GM21528 (cell line): Measurements from ENCODE around the gene SLC36A3.
"Not testable (repeated sequence)": the region's sequence is repeated elsewhere in the genome, so short reads cannot be mapped to it uniquely, and the experiment has no call there.

Experiments
- ATAC-seq: cut with Tn5 transposase; IDR thresholded peaks from one replicate; pipeline ENCODE4 v1.9.1; 2021; ENCODE audit warnings: mild to moderate bottlenecking, moderate library complexity; ENCODE audit not compliant: unreplicated experiment, low FRiP score

Gene SLC36A3

DNA sequence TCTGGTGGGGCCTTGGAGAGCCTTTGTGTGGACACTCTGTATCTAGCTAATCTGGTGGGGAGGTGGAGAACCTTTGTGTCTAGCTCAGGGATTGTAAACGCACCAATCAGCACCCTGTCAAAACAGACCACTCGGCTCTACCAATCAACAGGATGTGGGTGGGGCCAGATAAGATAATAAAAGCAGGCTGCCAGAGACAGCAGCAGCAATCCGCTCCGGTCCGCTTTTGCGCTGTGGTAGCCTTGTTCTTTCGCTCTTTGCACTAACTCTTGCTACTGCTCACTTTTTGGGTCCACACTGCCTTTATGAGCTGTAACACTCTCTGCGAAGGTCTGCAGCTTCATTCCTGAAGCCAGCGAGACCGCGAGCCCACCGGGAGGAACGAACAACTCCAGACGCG, 6.3 kb upstream of the SLC36A3 start:
- not testable (repeated sequence) for ATAC-seq

- not testable (repeated sequence) for ATAC-seq
Measured at GRCh38 chr5:151309266-151309665, 5.7 kb upstream of the SLC36A3 start.

- ATAC-seq, result no peak
Measured at GRCh38 chr5:151298063-151298855, 5.3 kb downstream of the SLC36A3 start.

GRCh38 chr5:151296974-151297373, 6.6 kb downstream of the SLC36A3 start:
- no peak for ATAC-seq

DNA sequence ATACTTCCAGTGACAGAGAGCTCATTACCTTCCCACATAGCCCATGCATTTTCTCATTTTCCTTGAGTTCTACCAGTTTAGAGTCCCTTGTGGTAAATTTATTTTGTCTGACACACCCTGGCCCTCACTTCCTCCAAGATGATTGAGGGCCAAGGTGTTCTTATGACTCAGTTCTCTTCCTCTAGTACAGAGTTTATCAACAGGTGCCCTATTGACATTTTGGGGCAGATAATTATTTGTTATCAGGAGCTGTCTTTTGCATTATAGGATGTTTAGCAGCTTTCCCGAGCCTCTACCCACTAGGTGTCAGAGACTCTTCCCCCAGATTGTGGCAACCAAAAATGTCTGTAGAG, 7.1 kb downstream of the SLC36A3 start:
- ATAC-seq, result no peak

DNA sequence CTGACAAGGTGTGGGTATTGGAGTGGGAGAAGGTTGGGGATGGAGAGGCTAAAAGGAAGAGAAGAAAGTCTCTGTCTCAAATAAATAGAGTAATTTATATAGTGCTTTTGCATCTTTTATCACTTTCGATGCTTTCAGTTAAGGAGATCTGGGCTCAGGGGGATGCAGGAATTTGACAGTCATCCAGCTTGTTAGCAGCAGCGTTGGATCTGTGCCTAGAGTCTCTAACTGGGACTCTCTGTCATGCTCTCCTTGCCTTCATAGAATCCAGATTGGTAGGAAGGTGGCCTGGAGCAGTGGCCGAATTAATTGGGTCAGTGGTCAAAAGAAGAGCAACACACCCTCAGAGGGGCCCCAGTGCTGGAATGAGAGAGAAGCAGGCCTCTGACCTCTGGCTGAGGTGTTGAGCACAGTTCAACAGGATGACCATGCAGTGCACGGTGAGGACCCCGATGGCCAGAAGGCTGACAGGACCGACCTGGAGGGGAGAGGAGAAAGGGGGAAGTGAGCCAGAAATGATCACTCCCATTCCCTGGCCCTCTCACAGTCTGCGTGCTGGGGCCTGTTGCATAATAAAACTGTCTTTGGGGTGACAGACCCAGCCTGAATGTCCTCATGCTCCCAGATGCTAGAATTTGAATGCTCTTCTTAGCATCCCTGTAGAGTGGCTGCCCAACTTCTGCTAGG, 7.6 kb downstream of the SLC36A3 start:
- no peak for ATAC-seq

GRCh38 chr5:151295138-151295537, 8.4 kb downstream of the SLC36A3 start:
- ATAC-seq, result no peak

DNA sequence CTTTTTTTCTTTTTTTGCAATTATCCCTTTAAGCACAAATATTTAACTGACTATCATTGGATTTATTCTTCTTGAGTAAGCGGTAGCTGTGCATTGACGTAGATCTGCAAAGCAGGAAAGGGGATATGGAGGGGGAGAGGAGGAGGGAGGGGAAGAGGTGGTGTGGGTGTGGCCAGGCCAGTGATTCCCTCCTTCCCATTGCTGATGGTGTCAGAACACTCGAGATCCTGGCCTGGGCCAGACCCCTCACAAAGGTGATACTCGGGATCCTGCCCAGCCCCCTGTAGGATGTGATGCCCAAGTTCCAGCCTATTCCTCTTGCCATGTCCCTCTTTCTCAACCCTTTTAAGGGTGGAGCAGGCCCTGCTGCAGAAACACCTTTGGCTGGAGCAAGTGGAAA, 9.9 kb downstream of the SLC36A3 start:
- ATAC-seq, result no peak

- ATAC-seq, result no peak
Measured at GRCh38 chr5:151288180-151288579, 15.4 kb downstream of the SLC36A3 start.

DNA sequence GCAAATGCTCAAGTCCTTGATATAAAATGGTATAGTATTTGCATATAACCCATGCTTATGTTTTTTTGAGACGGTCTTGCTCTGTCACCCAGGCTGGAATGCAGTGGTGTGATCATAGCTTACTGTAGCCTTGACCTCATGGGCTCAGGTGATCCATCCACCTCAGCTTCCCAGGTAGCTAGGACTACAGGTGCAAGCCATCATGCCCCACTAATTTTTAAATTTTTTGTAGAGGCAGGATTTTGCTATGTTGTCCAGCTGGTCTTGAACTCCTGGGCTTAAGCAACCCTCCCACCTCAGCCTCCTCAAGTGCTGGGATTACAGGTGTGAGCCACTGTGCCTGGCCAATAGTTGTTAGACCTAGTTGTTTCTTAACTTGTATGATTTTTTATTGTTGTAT, 17.3 kb downstream of the SLC36A3 start:
- no peak for ATAC-seq

- no peak for ATAC-seq
Measured at GRCh38 chr5:151285683-151286082, 17.9 kb downstream of the SLC36A3 start.

- ATAC-seq, result no peak
Measured at GRCh38 chr5:151284392-151284967, 19.1 kb downstream of the SLC36A3 start.

GRCh38 chr5:151283120-151283825, 20.3 kb downstream of the SLC36A3 start:
- ATAC-seq, result no peak

DNA sequence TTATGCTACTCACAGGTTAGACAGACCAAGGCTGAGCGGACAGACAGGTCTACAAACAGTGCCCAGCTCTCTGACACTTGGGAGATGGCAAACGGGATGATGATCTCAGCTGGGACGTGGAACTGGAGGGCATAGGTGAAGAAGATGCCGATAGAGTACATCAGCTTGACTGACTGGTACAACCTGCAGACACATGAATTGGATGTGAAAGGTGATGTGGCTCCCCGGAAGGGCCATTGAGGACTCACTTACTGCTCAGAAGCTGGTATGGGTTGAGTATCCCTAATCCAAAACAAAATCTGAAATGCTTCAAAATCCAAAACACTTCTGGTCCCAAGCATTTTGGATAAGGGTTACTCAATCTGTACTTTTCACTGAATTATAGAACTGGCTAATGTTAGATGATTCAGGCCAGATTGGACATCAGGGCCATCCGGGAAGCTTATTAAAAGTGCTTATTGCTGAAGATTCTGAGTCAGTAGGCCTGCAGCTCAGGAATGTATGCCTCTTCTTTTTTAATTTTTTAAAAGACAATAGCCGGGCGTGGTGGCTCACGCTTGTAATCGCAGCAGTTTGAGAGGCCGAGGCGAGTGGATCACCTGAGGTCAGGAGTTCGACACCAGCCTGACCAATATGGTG, 22.4 kb downstream of the SLC36A3 start:
- ATAC-seq, result no peak

GRCh38 chr5:151280443-151280842, 23.1 kb downstream of the SLC36A3 start:
- ATAC-seq, result no peak

DNA sequence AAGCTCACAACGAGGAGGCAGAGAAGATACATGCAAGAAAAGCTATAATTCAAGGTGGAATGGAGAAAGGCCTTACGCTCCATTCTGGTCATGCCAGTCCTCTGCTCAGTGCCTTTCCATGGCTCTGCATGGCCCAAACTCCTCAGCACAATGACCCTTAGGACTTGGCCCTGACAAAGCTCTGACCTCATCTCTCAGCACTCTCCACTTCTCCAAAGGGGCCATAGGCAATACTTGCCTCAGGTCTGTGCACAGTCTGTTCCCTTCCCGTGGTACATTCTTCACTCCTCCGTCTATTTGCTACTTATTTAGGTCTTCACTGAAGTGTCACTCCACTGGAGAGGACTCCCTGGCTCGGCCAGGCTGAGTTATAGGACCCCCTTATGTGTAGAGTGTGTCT, 24.7 kb downstream of the SLC36A3 start:
- ATAC-seq, result no peak

DNA sequence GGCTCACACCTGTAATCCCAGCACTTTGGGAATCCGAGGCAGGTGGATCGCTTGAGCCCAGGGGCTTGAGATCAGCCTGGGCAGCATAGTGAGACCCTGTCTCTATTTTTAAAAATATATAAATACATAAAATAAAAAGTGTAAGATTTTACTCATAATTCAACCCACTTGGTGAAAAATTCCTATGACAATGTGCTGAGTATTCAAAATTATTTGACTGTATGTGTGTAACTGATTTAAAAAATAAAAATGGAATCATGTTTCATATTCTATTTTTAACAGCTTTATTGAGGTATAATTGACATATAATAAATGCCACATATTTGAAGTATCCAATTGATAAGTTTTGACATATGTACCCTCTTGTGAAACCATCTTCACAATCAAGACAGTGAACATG, 27.8 kb downstream of the SLC36A3 start:
- no peak for ATAC-seq

- no peak for ATAC-seq
Measured at GRCh38 chr5:151274666-151275065, 28.9 kb downstream of the SLC36A3 start.

DNA sequence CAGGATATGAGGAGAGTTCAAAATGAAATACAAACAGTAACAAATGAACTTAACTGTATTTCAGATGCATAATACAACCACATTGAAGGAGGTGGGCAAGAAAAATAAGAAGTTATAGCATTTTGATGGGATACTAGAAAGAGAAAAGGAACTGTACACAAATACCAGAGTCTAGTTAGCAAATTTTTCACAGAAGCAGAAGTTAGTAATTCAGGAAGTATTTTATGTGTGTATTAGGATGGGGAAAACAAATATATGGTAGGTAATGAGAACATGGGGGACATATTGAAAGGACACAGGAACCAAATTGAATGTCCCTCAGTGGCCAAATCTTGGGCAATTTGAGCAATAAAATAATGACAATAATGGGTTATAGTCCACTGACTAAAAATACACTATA, 32.2 kb downstream of the SLC36A3 start:
- ATAC-seq, result no peak

GRCh38 chr5:151270599-151270998, 33.0 kb downstream of the SLC36A3 start:
- ATAC-seq, result peak; percentile 75
